Memory B cell (primary cell): ENCODE data around the gene SPATA2.

ENCODE experiments used
- ATAC-seq: fragments of 150-1000 bp; cut with Tn5 transposase; 2 replicates; pipeline ENCODE4 v1.10.0; 2021; ENCODE audit warnings: low read depth, mild to moderate bottlenecking, moderate library complexity
- DNase-seq, 2 donors: peaks; one replicate each; pipeline ENCODE4 v3.0.0; 2022; ENCODE audit warnings: low spot score in 2 of 2
- H3K27ac Mint-ChIP-seq: one replicate; pipeline ENCODE4 v1.8.0; 2022; ENCODE audit warnings: mild to moderate bottlenecking, moderate library complexity, mixed read lengths
- H3K27me3 Mint-ChIP-seq: one replicate; pipeline ENCODE4 v1.8.0; 2022; ENCODE audit warnings: mixed read lengths
- H3K36me3 Mint-ChIP-seq: one replicate; pipeline ENCODE4 v1.8.0; 2022; ENCODE audit warnings: mild to moderate bottlenecking, mixed read lengths
- H3K4me1 Mint-ChIP-seq: one replicate; pipeline ENCODE4 v1.8.0; 2022; ENCODE audit warnings: mixed read lengths
- H3K4me3 Mint-ChIP-seq: one replicate; pipeline ENCODE4 v1.8.0; 2022; ENCODE audit warnings: mild to moderate bottlenecking, moderate library complexity, mixed read lengths
- H3K9me3 Mint-ChIP-seq: one replicate; pipeline ENCODE4 v1.8.0; 2022; ENCODE audit warnings: mixed read lengths

The SPATA2 gene

GRCh38 chr20:49854190-49854875, 61.0 kb downstream of the SPATA2 start:
- DNase-seq (no peak), ATAC-seq (no peak)
- Mint-ChIP-seq H3K4me1 (peaks cover 3% of the 10 kb centered on the region), H3K4me3 (no peak overlapping the region), H3K36me3 (peaks cover 19% of the 10 kb centered on the region), H3K27ac (no peak overlapping the region), H3K27me3 (no peaks in the 10 kb centered on the region), H3K9me3 (no peaks in the 10 kb centered on the region)

GRCh38 chr20:49853640-49854039, 61.7 kb downstream of the SPATA2 start:
- H3K27me3 Mint-ChIP-seq: no peaks in the 10 kb centered on the region
- peaks cover 24% of the 10 kb centered on the region for H3K36me3 Mint-ChIP-seq

More at GRCh38 chr20:49853640-49854039, 61.7 kb downstream of the SPATA2 start:
- ATAC-seq (no peak), DNase-seq (no peak)
- Mint-ChIP-seq H3K27ac (no peak overlapping the region), H3K4me1 (peaks cover 3% of the 10 kb centered on the region), H3K4me3 (no peak overlapping the region), H3K9me3 (no peaks in the 10 kb centered on the region)
